ENCODE measurements around the gene AKAP8L. TPM values are rescaled to one million over a fixed set of nuclear protein-coding genes. Genes with fewer than 3 reads are reported as not detected.
A peak's percentile ranks its signal among the peaks of the same experiment; 100 is the strongest.

AKAP8L gene
- total and polyA plus RNA-seq, 9 of the 15 experiments (the other 6 are each of a cell fraction or from before 2014, with no cell fraction given) = 2.4 to 116 (median 70.7) TPM

DNA sequence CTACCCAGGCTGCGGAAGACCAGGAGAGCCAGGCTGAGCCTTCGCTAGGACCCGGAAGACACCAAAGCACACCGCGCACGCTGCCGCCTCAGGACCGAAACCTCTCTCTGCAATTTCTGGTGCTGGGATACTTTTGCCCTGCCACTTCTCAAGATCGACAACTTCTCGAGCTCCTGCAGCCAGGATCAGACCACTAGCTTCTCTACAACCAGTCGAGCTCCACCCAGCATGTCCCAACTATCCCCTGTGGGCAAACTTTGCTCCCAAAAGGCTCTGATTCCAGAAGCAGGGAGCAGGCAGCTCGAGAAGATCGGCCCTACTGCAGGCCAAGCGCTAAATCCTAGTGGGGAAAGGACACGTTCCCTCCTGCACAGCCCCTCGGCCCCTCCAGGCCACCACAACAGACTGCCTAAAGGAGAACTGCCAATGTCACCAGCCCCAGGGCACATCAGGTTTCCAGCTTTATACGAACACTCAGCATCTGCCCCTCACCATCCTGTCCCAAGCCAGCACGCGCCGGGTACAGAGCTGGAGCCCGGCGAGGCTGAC, 40.2 kb downstream of the AKAP8L start (continued):
- no peak for TF ChIP-seq TCF3 (CRISPR knock-in tag; IDR thresholded peaks at IDR 0.05)
- TF ChIP-seq, protein P1, sequence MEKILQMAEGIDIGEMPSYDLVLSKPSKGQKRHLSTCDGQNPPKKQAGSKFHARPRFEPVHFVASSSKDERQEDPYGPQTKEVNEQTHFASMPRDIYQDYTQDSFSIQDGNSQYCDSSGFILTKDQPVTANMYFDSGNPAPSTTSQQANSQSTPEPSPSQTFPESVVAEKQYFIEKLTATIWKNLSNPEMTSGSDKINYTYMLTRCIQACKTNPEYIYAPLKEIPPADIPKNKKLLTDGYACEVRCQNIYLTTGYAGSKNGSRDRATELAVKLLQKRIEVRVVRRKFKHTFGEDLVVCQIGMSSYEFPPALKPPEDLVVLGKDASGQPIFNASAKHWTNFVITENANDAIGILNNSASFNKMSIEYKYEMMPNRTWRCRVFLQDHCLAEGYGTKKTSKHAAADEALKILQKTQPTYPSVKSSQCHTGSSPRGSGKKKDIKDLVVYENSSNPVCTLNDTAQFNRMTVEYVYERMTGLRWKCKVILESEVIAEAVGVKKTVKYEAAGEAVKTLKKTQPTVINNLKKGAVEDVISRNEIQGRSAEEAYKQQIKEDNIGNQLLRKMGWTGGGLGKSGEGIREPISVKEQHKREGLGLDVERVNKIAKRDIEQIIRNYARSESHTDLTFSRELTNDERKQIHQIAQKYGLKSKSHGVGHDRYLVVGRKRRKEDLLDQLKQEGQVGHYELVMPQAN (IDR thresholded peaks at IDR 0.05; ENCODE audit: borderline replicate concordance) = peak; percentile 59; the same call in 1 of the 2 replicates
- TF ChIP-seq, protein P2, sequence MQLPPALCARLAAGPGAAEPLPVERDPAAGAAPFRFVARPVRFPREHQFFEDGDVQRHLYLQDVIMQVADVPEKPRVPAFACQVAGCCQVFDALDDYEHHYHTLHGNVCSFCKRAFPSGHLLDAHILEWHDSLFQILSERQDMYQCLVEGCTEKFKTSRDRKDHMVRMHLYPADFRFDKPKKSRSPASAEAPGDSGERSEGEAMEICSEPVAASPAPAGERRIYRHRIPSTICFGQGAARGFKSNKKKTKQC (CRISPR knock-in tag; IDR thresholded peaks at IDR 0.05) = peak; percentile 71; the same call in 1 of the 2 replicates
- TF ChIP-seq ZFX (CRISPR knock-in tag; IDR thresholded peaks at IDR 0.05) = no peak
- TF ChIP-seq, protein P3, sequence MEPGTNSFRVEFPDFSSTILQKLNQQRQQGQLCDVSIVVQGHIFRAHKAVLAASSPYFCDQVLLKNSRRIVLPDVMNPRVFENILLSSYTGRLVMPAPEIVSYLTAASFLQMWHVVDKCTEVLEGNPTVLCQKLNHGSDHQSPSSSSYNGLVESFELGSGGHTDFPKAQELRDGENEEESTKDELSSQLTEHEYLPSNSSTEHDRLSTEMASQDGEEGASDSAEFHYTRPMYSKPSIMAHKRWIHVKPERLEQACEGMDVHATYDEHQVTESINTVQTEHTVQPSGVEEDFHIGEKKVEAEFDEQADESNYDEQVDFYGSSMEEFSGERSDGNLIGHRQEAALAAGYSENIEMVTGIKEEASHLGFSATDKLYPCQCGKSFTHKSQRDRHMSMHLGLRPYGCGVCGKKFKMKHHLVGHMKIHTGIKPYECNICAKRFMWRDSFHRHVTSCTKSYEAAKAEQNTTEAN (CRISPR knock-in tag; IDR thresholded peaks at IDR 0.05) = no peak
- TF ChIP-seq RBM34 (IDR thresholded peaks at IDR 0.05; ENCODE audit: borderline replicate concordance, insufficient read depth, low read length) = no peak
- TF ChIP-seq, protein P4, sequence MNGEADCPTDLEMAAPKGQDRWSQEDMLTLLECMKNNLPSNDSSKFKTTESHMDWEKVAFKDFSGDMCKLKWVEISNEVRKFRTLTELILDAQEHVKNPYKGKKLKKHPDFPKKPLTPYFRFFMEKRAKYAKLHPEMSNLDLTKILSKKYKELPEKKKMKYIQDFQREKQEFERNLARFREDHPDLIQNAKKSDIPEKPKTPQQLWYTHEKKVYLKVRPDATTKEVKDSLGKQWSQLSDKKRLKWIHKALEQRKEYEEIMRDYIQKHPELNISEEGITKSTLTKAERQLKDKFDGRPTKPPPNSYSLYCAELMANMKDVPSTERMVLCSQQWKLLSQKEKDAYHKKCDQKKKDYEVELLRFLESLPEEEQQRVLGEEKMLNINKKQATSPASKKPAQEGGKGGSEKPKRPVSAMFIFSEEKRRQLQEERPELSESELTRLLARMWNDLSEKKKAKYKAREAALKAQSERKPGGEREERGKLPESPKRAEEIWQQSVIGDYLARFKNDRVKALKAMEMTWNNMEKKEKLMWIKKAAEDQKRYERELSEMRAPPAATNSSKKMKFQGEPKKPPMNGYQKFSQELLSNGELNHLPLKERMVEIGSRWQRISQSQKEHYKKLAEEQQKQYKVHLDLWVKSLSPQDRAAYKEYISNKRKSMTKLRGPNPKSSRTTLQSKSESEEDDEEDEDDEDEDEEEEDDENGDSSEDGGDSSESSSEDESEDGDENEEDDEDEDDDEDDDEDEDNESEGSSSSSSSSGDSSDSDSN (IDR thresholded peaks at IDR 0.05; ENCODE audit: borderline replicate concordance in 1 of 2, low read depth in 2 of 2, low read length in 2 of 2) = peak in 1 of 2 experiments; percentile 16; a peak in 2 of 4 replicates
- peak; percentile 5 for TF ChIP-seq KDM5B (IDR thresholded peaks at IDR 0.05; ENCODE audit: insufficient replicate concordance, low read depth, low read length)
- no peak for TF ChIP-seq ZNF384 (IDR thresholded peaks at IDR 0.05; ENCODE audit: low read depth, low read length)
- TF ChIP-seq TBP (optimal IDR thresholded peaks at IDR 0.05; ENCODE audit: low read depth, low read length) = no peak
- TF ChIP-seq ARID1B (IDR thresholded peaks at IDR 0.05) = no peak
- TF ChIP-seq ZNF830 (CRISPR knock-in tag; IDR thresholded peaks at IDR 0.05) = no peak
- no peak for TF ChIP-seq SMAD2 (IDR thresholded peaks at IDR 0.05; ENCODE audit: low read depth, low read length)
- TF ChIP-seq U2AF1 (optimal IDR thresholded peaks at IDR 0.05; ENCODE audit: low read depth, low read length) = no peak
- no peak for TF ChIP-seq CC2D1A (IDR thresholded peaks at IDR 0.05)
- TF ChIP-seq, protein P5, sequence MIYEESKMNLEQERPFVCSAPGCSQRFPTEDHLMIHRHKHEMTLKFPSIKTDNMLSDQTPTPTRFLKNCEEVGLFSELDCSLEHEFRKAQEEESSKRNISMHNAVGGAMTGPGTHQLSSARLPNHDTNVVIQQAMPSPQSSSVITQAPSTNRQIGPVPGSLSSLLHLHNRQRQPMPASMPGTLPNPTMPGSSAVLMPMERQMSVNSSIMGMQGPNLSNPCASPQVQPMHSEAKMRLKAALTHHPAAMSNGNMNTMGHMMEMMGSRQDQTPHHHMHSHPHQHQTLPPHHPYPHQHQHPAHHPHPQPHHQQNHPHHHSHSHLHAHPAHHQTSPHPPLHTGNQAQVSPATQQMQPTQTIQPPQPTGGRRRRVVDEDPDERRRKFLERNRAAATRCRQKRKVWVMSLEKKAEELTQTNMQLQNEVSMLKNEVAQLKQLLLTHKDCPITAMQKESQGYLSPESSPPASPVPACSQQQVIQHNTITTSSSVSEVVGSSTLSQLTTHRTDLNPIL (CRISPR knock-in tag; IDR thresholded peaks at IDR 0.05) = no peak
- TF ChIP-seq ZNF140 (CRISPR knock-in tag; IDR thresholded peaks at IDR 0.05) = no peak
- TF ChIP-seq SIX5 (IDR thresholded peaks at IDR 0.05; ENCODE audit: borderline replicate concordance in 1 of 2, insufficient read depth in 1 of 2, low read depth in 1 of 2, low read length in 2 of 2) = no peak
- no peak for TF ChIP-seq HNRNPUL1 (IDR thresholded peaks at IDR 0.05; ENCODE audit: low read length)
- no peak for TF ChIP-seq BRCA1 (IDR thresholded peaks at IDR 0.05)
- no peak for TF ChIP-seq BRCA1 (CRISPR knock-in tag; IDR thresholded peaks at IDR 0.05)
- no peak for TF ChIP-seq HMG20A (CRISPR knock-in tag; conservative IDR thresholded peaks at IDR 0.05)
